Stomach (tissue), 19 donors: ENCODE data around the gene DOCK8. TPM values are rescaled to one million over a fixed set of nuclear protein-coding genes. Genes with fewer than 3 reads are reported as not detected.
"Not testable (repeated sequence)": the region's sequence is repeated elsewhere in the genome, so short reads cannot be mapped to it uniquely, and the experiment has no call there.

ENCODE experiments used
- DNase-seq, 2 donors: peaks; one replicate each; pipeline versions ENCODE4 v3.0.0 to v3.0.0-alpha.2; 2013 to 2019
- H3K27ac ChIP-seq, 5 donors: fragments of 200-600 bp in 4 of 5; sonication (generic) in 4 of 5; one replicate each; pipeline ENCODE4 v1.5.1; 2013 to 2019; ENCODE audit warnings: mild to moderate bottlenecking in 1 of 5, moderate library complexity in 1 of 5
- H3K27me3 ChIP-seq, 3 donors: fragments of 200-600 bp; sonication (generic); one replicate each; pipeline ENCODE4 v1.5.1; 2017 to 2019; ENCODE audit warnings: mixed run types in 1 of 3
- H3K36me3 ChIP-seq, 4 donors: fragments of 200-600 bp; sonication (generic); 1 replicate in 3 of 4; 2 replicates in 1 of 4; pipeline ENCODE4 v1.5.1; 2016 to 2019
- H3K4me1 ChIP-seq, 4 donors: fragments of 200-600 bp; sonication (generic); one replicate each; pipeline ENCODE4 v1.5.1; 2016 to 2019
- H3K4me3 ChIP-seq, 4 donors: fragments of 200-600 bp; sonication (generic) in 3 of 4; one replicate each; pipeline ENCODE4 v1.5.1; 2016 to 2019; ENCODE audit warnings: mild to moderate bottlenecking in 1 of 4
- H3K9me3 ChIP-seq, 4 donors: fragments of 200-600 bp; sonication (generic); one replicate each; pipeline ENCODE4 v1.5.1; 2016 to 2019
- EP300 ChIP-seq: sonication (generic); formaldehyde crosslinking; IDR thresholded peaks from one replicate; pipeline ENCODE4 v1.6.1; 2017; ENCODE audit warnings: antibody characterized with exemption
- POLR2A ChIP-seq, 4 donors: fragments of 450-650 bp; IDR thresholded peaks; one replicate each; pipeline ENCODE4 v1.6.1; 2016; ENCODE audit warnings: antibody characterized with exemption in 4 of 4, control low read depth in 2 of 4, mild to moderate bottlenecking in 1 of 4, moderate library complexity in 1 of 4
- POLR2AphosphoS5 ChIP-seq, 3 donors: sonication (generic); formaldehyde crosslinking; IDR thresholded peaks; one replicate each; pipeline ENCODE4 v1.6.1; 2016; ENCODE audit warnings: antibody characterized with exemption in 3 of 3
- WGBS, 5 donors: extraction: QIAGEN DNeasy Blood & Tissue Kit in 3 of 5; methylation state at CpG; one replicate each; pipeline versions ENCODE4 v1.1.5 to v1.1.7; 2013 to 2018; 5-methylcytosine and 5-hydroxymethylcytosine counted together
- intact Hi-C: fragments of 100-400 bp; cut with DNase I; formaldehyde crosslinking; loops from one replicate; pipeline ENCODE4 v1.15.1; 2023; ENCODE audit warnings: low total_unique reads
- long read RNA-seq, 10 donors: transcript quantifications; one replicate each; lab custom pipeline, GENCODE V29; 2026
- polyA plus RNA-seq, 3 donors: library from polyadenylated mRNA; stranded (reverse); fragments of 200-250 nt; gene quantifications; one replicate each; pipeline ENCODE4 v1.2.3, GENCODE V29; 2013
- total RNA-seq, 5 donors: library from RNA; depleted of rRNA; stranded (reverse); fragments of >200 nt; gene quantifications; one replicate each; pipeline versions ENCODE4 v1.1.0 to v1.2.3, GENCODE V29; 2014 to 2016
- TF ChIP-seq, protein P1 (sequence below), 7 experiments: fragments of 450-650 bp in 4 of 7; fragments of 200-600 bp in 3 of 7; sonication (generic) in 3 of 7; IDR thresholded peaks; one replicate each; pipeline ENCODE4 v1.5.1; 2016 to 2019; ENCODE audit warnings: antibody characterized with exemption in 7 of 7, control low read depth in 2 of 7, mild to moderate bottlenecking in 1 of 7
- donor health status: healthy with polysubstance abuse.
- donor health status: Bipolar disorder and iron deficiency.
- donor health status: healthy.

DOCK8 gene
- total RNA-seq: 100 to 1,000 TPM in 1 of 5 donors, 10 to 100 TPM in 3, 1 to 10 TPM in 1; 6.6 to 191 (median 19.7) TPM
- polyA plus RNA-seq: 1 to 10 TPM; 2.8 to 3.3 (median 2.9) TPM
- long read RNA-seq, donor 1: 0 reads
- long read RNA-seq, donor 2: 0 reads
- long read RNA-seq, donor 3: 0 reads
- long read RNA-seq, donor 4: 0 reads
- long read RNA-seq, donor 5: 0 reads
- long read RNA-seq, donor 6: 0 reads
- long read RNA-seq, donor 7: 0 reads
- long read RNA-seq, donor 8: 0 reads
- long read RNA-seq, donor 9: 0 reads
- long read RNA-seq, donor 10: 0 reads

DNA sequence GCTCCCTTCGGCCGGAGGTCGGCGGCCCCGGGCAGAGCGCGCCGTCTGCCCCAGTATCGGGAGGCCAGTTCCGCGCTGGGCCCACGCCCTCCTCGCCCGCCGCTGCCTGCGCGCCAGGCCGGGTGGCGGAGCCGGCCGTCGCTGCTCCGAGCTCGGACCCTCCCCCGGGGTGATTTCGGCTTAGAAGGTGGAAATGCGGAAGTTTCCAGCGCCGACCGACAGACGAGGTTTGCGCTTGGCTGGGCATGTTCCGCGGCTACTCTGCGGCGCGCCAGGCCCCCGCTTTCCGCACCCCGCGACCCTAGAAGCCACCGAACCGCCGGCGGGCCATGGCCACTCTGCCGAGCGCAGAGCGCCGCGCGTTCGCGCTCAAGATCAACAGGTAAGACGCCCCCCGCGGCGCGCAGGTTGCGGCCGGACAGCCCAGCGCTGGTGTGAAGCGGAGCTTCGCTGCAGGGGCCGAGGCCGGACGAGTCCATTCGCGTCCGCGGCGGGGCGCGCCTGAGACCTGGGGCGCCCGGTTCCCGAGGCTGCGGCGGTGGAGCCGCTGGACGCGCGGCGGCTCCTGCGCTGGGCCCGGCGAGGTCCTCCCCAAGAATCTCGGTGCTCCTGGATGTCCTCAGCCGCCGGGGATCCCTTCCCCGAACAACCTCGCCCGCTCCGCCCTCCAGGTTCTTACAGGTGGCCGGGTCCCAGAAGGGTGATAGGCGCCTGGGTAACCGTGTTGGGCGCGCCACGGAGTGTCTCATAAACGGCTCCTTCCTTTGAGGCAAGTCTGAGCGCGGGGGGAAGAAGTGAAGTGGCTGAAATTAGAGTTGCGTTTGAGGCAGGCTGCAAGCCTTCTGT is at the start of gene DOCK8:
Gene DOCK8 (plus strand): TSS at position 218 of the 846 bp plus-strand sequence. CDS start 112 bp downstream, at position 330.
- peak within 1 kb of the TSS; percentile 75 to 90 (median 84) for H3K27ac ChIP-seq
- H3K27me3 ChIP-seq: peaks cover 0 to 12% (median 4%) of the 10 kb centered on the region in 3 donors
- H3K4me3 ChIP-seq: peak within 1 kb of the TSS; percentile 57 to 71 (median 64)
- peak in 1 of 3 donors; percentile 13 for TF ChIP-seq POLR2AphosphoS5 (IDR thresholded peaks at IDR 0.05)
- TF ChIP-seq EP300: no peak
- TF ChIP-seq, protein P1, sequence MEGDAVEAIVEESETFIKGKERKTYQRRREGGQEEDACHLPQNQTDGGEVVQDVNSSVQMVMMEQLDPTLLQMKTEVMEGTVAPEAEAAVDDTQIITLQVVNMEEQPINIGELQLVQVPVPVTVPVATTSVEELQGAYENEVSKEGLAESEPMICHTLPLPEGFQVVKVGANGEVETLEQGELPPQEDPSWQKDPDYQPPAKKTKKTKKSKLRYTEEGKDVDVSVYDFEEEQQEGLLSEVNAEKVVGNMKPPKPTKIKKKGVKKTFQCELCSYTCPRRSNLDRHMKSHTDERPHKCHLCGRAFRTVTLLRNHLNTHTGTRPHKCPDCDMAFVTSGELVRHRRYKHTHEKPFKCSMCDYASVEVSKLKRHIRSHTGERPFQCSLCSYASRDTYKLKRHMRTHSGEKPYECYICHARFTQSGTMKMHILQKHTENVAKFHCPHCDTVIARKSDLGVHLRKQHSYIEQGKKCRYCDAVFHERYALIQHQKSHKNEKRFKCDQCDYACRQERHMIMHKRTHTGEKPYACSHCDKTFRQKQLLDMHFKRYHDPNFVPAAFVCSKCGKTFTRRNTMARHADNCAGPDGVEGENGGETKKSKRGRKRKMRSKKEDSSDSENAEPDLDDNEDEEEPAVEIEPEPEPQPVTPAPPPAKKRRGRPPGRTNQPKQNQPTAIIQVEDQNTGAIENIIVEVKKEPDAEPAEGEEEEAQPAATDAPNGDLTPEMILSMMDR (IDR thresholded peaks at IDR 0.05): peak in 3 of 7 experiments; percentile 25 to 53 (median 26)
- no peak for TF ChIP-seq POLR2A (IDR thresholded peaks at IDR 0.05)
- H3K4me1 ChIP-seq: peaks cover 0 to 64% (median 19%) of the 10 kb centered on the region in 4 donors
- H3K36me3 ChIP-seq: no peaks in the 10 kb centered on the region
- peak; percentile 83 to 89 for DNase-seq
- WGBS, 5 donors: 0% methylated on average over 16 to 103 of the region's 103 CpGs
- H3K9me3 ChIP-seq: no peaks in the 10 kb centered on the region
- intact Hi-C loops: no loop called here

DNA sequence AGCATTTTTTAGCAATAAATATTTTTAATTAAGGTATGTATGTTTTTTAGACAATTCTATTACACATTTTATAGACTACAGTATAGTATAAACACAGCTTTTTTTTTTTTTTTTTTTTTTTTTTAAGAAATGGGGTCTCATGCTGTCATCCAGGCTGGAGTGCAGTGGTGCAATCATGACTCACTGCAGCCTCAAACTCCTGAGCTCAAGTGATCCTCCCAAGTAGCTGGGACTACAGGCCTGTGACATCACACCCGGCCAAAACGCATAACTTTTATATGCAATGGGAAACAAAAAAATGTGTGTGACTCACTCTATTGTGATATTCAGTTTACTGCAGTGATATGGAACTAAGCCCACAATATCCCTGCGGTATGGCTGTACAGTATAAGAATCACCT is 44.9 kb upstream of the DOCK8 start:
- H3K4me3 ChIP-seq, H3K9me3 ChIP-seq, DNase-seq, H3K4me1 ChIP-seq, intact Hi-C loops, H3K27ac ChIP-seq, H3K27me3 ChIP-seq: not testable (repeated sequence)
- no CpG with 5 or more reads among the region's 3 CpGs for WGBS, 5 donors
- peaks cover 0 to 19% (median 9%) of the 10 kb centered on the region in 4 donors for H3K36me3 ChIP-seq

DNA sequence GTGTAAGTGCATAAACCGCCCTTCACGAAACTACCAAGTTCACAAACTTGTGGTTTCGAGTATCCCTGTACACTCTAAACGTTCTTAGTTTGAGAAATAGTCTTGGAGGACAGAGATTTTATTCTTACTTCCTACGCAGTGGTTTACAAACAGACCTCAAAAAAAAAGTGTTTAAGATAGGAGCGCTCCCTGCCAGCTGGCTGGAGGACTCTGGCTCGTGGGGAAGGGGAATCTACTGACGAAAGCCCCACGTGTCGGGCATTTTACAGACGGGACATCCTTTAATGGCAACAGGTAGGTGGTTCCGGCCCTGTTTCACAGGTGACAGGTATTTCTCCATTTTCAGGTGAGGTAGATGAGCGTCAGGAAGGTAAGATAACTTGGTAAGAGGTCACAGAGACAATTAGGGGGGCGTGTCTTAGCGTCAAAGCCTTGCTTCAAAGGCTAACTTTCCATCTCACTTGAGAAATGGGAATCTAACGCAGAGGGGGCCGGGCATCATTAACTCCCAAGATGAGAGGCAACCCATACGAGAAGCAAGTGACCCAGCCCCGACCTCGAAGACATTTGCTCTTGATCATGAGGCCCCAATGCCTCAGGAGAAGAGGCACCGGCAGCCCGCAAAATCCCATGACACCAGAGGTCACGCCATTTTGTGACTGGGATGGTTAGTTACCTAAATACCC is 36.4 kb upstream of the DOCK8 start:
- H3K9me3 ChIP-seq, intact Hi-C loops, H3K27me3 ChIP-seq, H3K36me3 ChIP-seq, H3K4me1 ChIP-seq: not testable (repeated sequence)
- WGBS, 5 donors: 1 to 8% (median 2%) methylated on average over 11 to 17 of the region's 23 CpGs
- peak; percentile 26 to 42 for DNase-seq
- H3K27ac ChIP-seq: peak overlapping the region in 4 of 5 donors; percentile 38 to 77 (median 68)
- peak overlapping the region; percentile 13 to 56 (median 35) for H3K4me3 ChIP-seq

DNA sequence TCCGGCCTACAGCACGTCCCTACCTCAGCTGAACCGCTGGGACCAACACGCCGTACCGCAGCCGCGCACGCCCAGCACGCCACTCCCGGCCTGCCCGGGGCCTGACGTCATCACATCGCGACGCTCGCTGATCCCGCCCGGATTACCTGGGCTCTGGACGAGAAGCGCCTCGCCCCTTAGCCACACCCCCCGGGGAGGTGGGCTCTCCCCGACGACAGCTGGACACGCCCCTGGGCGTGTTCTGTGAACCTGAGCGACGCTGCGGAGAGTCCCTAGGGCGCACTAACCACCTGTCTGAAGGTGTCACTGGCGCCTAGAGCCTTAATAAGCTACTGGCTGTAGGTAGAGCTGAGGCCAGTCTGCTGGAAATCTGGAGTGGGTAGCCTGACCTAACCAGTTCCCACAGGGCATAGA is 35.7 kb upstream of the DOCK8 start, which contains the start of gene ZNG1A:
Gene ZNG1A (minus strand): TSS at position 87 of the 414 bp plus-strand sequence. CDS start 87 bp downstream, outside the sequence.
- peak in 1 of 2 donors; percentile 95 for DNase-seq
- intact Hi-C loops, H3K27me3 ChIP-seq, H3K4me1 ChIP-seq, H3K9me3 ChIP-seq, H3K36me3 ChIP-seq: not testable (repeated sequence)
- peak within 1 kb of the TSS; percentile 13 to 56 (median 35) for H3K4me3 ChIP-seq
- peak within 1 kb of the TSS in 4 of 5 donors; percentile 38 to 80 (median 71) for H3K27ac ChIP-seq
- WGBS, 5 donors: 0 to 2% (median 0%) methylated on average over 1 to 15 of the region's 32 CpGs

DNA sequence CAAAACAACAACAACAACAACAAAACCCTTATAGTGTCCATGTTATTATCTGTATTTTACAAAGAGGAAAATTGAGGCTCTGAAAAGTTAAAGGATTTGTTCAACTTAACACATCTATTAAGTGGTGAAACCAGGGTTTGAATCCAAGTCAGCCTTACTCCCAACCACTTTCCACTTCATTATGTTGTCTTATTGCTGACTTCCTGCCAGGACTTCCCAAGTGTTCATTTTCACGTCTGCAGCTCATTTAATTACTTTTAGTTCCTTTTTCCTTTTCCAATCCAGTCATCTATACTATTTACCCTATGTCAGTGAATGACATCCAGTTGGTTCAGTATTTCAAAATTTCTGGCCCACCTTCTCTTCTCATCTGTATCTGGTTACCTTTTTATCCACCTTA is 15.1 kb upstream of the DOCK8 start:
- DNase-seq, H3K27ac ChIP-seq, H3K9me3 ChIP-seq, H3K36me3 ChIP-seq, H3K4me1 ChIP-seq, H3K4me3 ChIP-seq, intact Hi-C loops, H3K27me3 ChIP-seq: not testable (repeated sequence)
- 45 to 63% (median 57%) methylated on average over 1 of the region's 1 CpG; no CpG with 5 or more reads in 2 of the 5 donors for WGBS, 5 donors

DNA sequence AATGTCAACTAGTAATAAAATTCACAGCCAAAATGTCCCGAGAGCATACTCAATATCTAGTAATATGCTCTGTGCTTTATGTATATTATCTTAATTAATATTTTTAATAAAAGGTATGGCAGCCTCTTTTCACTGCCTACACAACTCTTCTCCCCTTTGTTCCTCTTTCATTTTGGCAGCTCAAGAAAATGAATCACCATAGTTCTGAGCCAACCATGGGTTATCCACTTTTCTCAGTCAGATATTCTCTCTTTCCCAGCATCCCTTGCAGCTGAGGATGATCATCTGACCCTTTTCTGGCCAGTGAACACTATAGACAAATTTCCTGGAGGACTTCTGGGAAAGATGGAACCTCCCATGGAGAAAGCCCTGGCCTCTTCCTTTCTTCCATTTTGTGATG is 8.2 kb upstream of the DOCK8 start:
- TF ChIP-seq EP300: no peak
- TF ChIP-seq POLR2AphosphoS5 (IDR thresholded peaks at IDR 0.05): no peak

More for the DNA sequence above, 8.2 kb upstream of the DOCK8 start:
- no peaks in the 10 kb centered on the region for H3K9me3 ChIP-seq
- intact Hi-C loops: no loop called here
- no peak for DNase-seq
- 69 to 97% (median 80%) methylated on average over 1 of the region's 1 CpG for WGBS, 5 donors
- no peaks in the 10 kb centered on the region for H3K27me3 ChIP-seq
- no peak overlapping the region for H3K27ac ChIP-seq
- H3K36me3 ChIP-seq: no peaks in the 10 kb centered on the region
- no peak overlapping the region for H3K4me3 ChIP-seq
- H3K4me1 ChIP-seq: peaks cover 0 to 5% (median 0%) of the 10 kb centered on the region in 4 donors
